ENCODE measurements around the gene DUSP8. TPM values are rescaled to one million over a fixed set of nuclear protein-coding genes. Genes with fewer than 3 reads are reported as not detected.

DUSP8 gene
- total and polyA plus RNA-seq, 2 of the 8 experiments (the other 6 are each of a cell fraction or from before 2014, with no cell fraction given): 2.8 to 3.6 TPM

GRCh38 chr11:1508986-1509385 is 63.1 kb downstream of the DUSP8 start:
- Histone ChIP-seq H3K79me2 (ENCODE audit: control insufficient read depth in 1 of 2, insufficient read depth in 2 of 2, low read length in 2 of 2) (peaks cover 0 to 25% of the 10 kb centered on the region in 2 experiments; a peak in 1 of 4 replicates), H3K56ac (replicated peaks; ENCODE audit: insufficient read length, low read depth, low read length) (no peak overlapping the region)

More at GRCh38 chr11:1508986-1509385, 63.1 kb downstream of the DUSP8 start:
- Histone ChIP-seq H3K4me2 (ENCODE audit: insufficient read depth in 1 of 2, low read depth in 2 of 2, low read length in 2 of 2) (no peak overlapping the region), H3K79me1 (ENCODE audit: low read depth, low read length) (peaks cover 19% of the 10 kb centered on the region), H3K23me2 (ENCODE audit: low read depth, low read length) (no peaks in the 10 kb centered on the region), H3K27ac (ENCODE audit: low read depth, low read length) (no peak overlapping the region), H2BK20ac (ENCODE audit: low read length) (no peak overlapping the region), H3K18ac (ENCODE audit: extremely low read depth, low read length) (no peak overlapping the region), H3K27me3 (replicated peaks in 1 of 4; ENCODE audit: control insufficient read depth in 3 of 4, extremely low read depth in 1 of 4, insufficient read depth in 3 of 4, low read length in 3 of 4) (no peaks in the 10 kb centered on the region), H3K4me1 (replicated peaks in 1 of 4; ENCODE audit: control insufficient read depth in 3 of 4, insufficient read depth in 4 of 4, low read length in 3 of 4) (peaks cover 0 to 21% (median 14%) of the 10 kb centered on the region in 4 experiments; a peak in 6 of 7 replicates), H4K20me1 (replicated peaks in 1 of 2; ENCODE audit: control insufficient read depth in 1 of 2, insufficient read depth in 2 of 2, low read length in 2 of 2) (peaks cover 5 to 17% of the 10 kb centered on the region in 2 experiments), H2BK12ac (ENCODE audit: low read depth, low read length) (no peak overlapping the region), H3K4ac (replicated peaks; ENCODE audit: insufficient read length, low read depth, low read length) (no peak overlapping the region), H3K14ac (ENCODE audit: insufficient read length) (no peak overlapping the region), H2BK5ac (ENCODE audit: low read depth, low read length) (0 out of 2 replicates have a peak overlapping the region, but pooled peaks have one; percentile 44), H3K23ac (ENCODE audit: insufficient read length) (no peak overlapping the region), H2BK15ac (ENCODE audit: low read length) (no peak overlapping the region), H3K9ac (replicated peaks in 1 of 4; ENCODE audit: extremely low read depth in 1 of 4, low read depth in 3 of 4, low read length in 3 of 4) (no peak overlapping the region), H2AK5ac (ENCODE audit: low read depth, low read length) (no peak overlapping the region), H4K91ac (replicated peaks; ENCODE audit: insufficient read length, low read length) (no peak overlapping the region), H2BK120ac (replicated peaks; ENCODE audit: low read depth, low read length) (no peak overlapping the region), H2AFZ (ENCODE audit: low read length) (no peak overlapping the region), H3K9me3 (ENCODE audit: insufficient read depth in 2 of 2, low read depth in 1 of 2, low read length in 1 of 2) (no peaks in the 10 kb centered on the region), H4K8ac (ENCODE audit: extremely low read depth, insufficient read depth, low read length) (no peak overlapping the region; the same call in 1 of the 2 replicates), H4K5ac (ENCODE audit: insufficient read length, low read depth, low read length) (no peak overlapping the region), H3K4me3 (ENCODE audit: extremely low read depth in 1 of 4, insufficient read depth in 2 of 4, low read depth in 3 of 4, low read length in 4 of 4) (no peak overlapping the region), H3K36me3 (ENCODE audit: control insufficient read depth in 2 of 4, insufficient read depth in 4 of 4, low read length in 3 of 4) (no peaks in the 10 kb centered on the region)
- TF ChIP-seq TBP (IDR thresholded peaks at IDR 0.05; ENCODE audit: low read depth, low read length): no peak
- no peak for TF ChIP-seq POLR2AphosphoS5 (IDR thresholded peaks at IDR 0.05; ENCODE audit: low read depth, low read length)
- TF ChIP-seq ASH2L (IDR thresholded peaks at IDR 0.05; ENCODE audit: low read length): no peak
- TF ChIP-seq CHD2 (IDR thresholded peaks at IDR 0.05; ENCODE audit: low read length): no peak
- no peak for TF ChIP-seq CREB1 (IDR thresholded peaks at IDR 0.05)
- TF ChIP-seq E2F6 (IDR thresholded peaks at IDR 0.05): no peak
- TF ChIP-seq, protein P1, sequence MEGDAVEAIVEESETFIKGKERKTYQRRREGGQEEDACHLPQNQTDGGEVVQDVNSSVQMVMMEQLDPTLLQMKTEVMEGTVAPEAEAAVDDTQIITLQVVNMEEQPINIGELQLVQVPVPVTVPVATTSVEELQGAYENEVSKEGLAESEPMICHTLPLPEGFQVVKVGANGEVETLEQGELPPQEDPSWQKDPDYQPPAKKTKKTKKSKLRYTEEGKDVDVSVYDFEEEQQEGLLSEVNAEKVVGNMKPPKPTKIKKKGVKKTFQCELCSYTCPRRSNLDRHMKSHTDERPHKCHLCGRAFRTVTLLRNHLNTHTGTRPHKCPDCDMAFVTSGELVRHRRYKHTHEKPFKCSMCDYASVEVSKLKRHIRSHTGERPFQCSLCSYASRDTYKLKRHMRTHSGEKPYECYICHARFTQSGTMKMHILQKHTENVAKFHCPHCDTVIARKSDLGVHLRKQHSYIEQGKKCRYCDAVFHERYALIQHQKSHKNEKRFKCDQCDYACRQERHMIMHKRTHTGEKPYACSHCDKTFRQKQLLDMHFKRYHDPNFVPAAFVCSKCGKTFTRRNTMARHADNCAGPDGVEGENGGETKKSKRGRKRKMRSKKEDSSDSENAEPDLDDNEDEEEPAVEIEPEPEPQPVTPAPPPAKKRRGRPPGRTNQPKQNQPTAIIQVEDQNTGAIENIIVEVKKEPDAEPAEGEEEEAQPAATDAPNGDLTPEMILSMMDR (IDR thresholded peaks at IDR 0.05; ENCODE audit: control extremely low read depth in 1 of 3, insufficient read depth in 1 of 3, low read depth in 1 of 3, low read length in 3 of 3): no peak
- TF ChIP-seq SAP30 (IDR thresholded peaks at IDR 0.05; ENCODE audit: insufficient read depth, insufficient replicate concordance, low read length): no peak
- no peak for TF ChIP-seq POU5F1 (IDR thresholded peaks at IDR 0.05; ENCODE audit: low read depth, low read length)
- no peak for TF ChIP-seq SIX5 (IDR thresholded peaks at IDR 0.05; ENCODE audit: low read depth, low read length)
- TF ChIP-seq SP2 (IDR thresholded peaks at IDR 0.05; ENCODE audit: low read length): no peak
- no peak for TF ChIP-seq POLR2A (IDR thresholded peaks at IDR 0.05; ENCODE audit: control extremely low read depth in 1 of 2, low read depth in 2 of 2, low read length in 2 of 2)
- no peak for TF ChIP-seq KDM4A (IDR thresholded peaks at IDR 0.05; ENCODE audit: low read depth, low read length, severe bottlenecking)
- FAIRE-seq (no peak), DNase-seq (ENCODE audit: low read depth in 1 of 2, low spot score in 2 of 2) (no peak)
- POLR2A ChIA-PET (ENCODE audit: partially characterized antibody): no interaction called here
- 77% methylated on average over 8 of the region's 10 CpGs; no CpG with 5 or more reads in 1 of the 2 experiments for WGBS, 2 experiments (ENCODE audit: extremely low coverage in 1 of 2, insufficient coverage in 1 of 2, insufficient read length in 1 of 2, insufficient replicate concordance in 2 of 2, low coverage in 1 of 2, low lambda C conversion rate in 2 of 2, missing lambda C conversion rate in 1 of 2)
- CTCF ChIA-PET (ENCODE audit: partially characterized antibody): no interaction called here
